Measurements from ENCODE around the gene ZFP69.

Gene ZFP69

GRCh38 chr1:40508375-40509341 lies 31.6 kb downstream of the ZFP69 start, which contains the start of gene EXO5:
TSS of gene EXO5 (plus strand) at chr1:40508767. CDS start at chr1:40514545, 5,778 bp downstream.
- peaks cover 31% of the 10 kb centered on the region for H3K36me3 ChIP-seq (ENCODE audit: insufficient read depth, low read length)
- H3K27ac ChIP-seq (ENCODE audit: low read depth, low read length), result peak within 1 kb of the TSS; percentile 32; the same call in 1 of the 2 replicates
- H2AFZ ChIP-seq (ENCODE audit: low read length, unreplicated experiment), result peak within 1 kb of the TSS; percentile 72
- peaks cover 20% of the 10 kb centered on the region for H3K79me2 ChIP-seq (ENCODE audit: control insufficient read depth, insufficient read depth, low read length, unreplicated experiment)
- H3K4me1 ChIP-seq (ENCODE audit: control insufficient read depth, insufficient read depth, low read length, unreplicated experiment), result peaks cover 6% of the 10 kb centered on the region
- H3K4me3 ChIP-seq (ENCODE audit: low read depth, low read length), result peak within 1 kb of the TSS; percentile 86
- no peaks in the 10 kb centered on the region for H3K27me3 ChIP-seq (ENCODE audit: insufficient read depth, low read length)

- H3K79me2 ChIP-seq (ENCODE audit: control insufficient read depth, insufficient read depth, low read length, unreplicated experiment), result no peaks in the 10 kb centered on the region
- peaks cover 27% of the 10 kb centered on the region for H3K36me3 ChIP-seq (ENCODE audit: insufficient read depth, low read length)
- H3K27ac ChIP-seq (ENCODE audit: low read depth, low read length), result no peak overlapping the region
- no peak overlapping the region for H3K4me3 ChIP-seq (ENCODE audit: low read depth, low read length)
- no peaks in the 10 kb centered on the region for H3K4me1 ChIP-seq (ENCODE audit: control insufficient read depth, insufficient read depth, low read length, unreplicated experiment)
- H3K27me3 ChIP-seq (ENCODE audit: insufficient read depth, low read length), result no peaks in the 10 kb centered on the region
- H2AFZ ChIP-seq (ENCODE audit: low read length, unreplicated experiment), result no peak overlapping the region
Observed at GRCh38 chr1:40519517-40519916, 42.4 kb downstream of the ZFP69 start.

DNA sequence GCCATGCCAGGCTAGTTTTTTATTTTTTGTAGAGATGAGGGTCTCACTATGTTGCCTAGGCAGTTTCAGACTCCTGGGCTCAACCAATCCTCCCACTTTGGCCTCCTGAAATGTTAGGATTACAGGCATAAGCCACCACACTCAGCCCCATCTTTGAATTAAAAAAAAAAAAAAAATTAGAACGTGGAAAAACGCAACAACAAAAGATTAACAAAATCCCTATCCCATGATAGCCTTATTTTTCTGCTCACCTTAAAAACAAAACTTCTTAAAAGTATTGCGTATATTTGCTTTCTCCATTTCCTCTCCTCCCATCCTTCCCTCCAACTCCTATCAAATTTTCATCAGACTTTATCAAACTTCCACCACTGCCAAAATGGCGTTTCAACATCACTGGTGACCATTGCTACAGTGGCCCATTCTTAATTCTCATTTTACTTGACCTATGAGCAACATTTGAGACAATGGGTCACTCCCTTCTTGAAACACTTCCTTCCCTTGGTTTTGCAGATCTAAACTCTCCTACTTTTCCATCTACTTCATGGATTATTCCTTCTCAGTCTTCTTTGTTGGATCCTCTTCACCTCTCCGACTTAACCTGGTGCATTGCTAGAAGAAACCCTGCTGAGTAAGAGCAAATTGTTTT lies 53.8 kb downstream of the ZFP69 start:
- H3K4me3 ChIP-seq (ENCODE audit: low read depth, low read length), result peak overlapping the region; percentile 82
- H3K27ac ChIP-seq (ENCODE audit: low read depth, low read length), result peak overlapping the region; percentile 88
- no peaks in the 10 kb centered on the region for H3K79me2 ChIP-seq (ENCODE audit: control insufficient read depth, insufficient read depth, low read length, unreplicated experiment)
- peaks cover 3% of the 10 kb centered on the region; the same call in 1 of the 2 replicates for H3K36me3 ChIP-seq (ENCODE audit: insufficient read depth, low read length)
- no peaks in the 10 kb centered on the region for H3K27me3 ChIP-seq (ENCODE audit: insufficient read depth, low read length)
- H3K4me1 ChIP-seq (ENCODE audit: control insufficient read depth, insufficient read depth, low read length, unreplicated experiment), result no peaks in the 10 kb centered on the region
- H2AFZ ChIP-seq (ENCODE audit: low read length, unreplicated experiment), result peak overlapping the region; percentile 100

DNA sequence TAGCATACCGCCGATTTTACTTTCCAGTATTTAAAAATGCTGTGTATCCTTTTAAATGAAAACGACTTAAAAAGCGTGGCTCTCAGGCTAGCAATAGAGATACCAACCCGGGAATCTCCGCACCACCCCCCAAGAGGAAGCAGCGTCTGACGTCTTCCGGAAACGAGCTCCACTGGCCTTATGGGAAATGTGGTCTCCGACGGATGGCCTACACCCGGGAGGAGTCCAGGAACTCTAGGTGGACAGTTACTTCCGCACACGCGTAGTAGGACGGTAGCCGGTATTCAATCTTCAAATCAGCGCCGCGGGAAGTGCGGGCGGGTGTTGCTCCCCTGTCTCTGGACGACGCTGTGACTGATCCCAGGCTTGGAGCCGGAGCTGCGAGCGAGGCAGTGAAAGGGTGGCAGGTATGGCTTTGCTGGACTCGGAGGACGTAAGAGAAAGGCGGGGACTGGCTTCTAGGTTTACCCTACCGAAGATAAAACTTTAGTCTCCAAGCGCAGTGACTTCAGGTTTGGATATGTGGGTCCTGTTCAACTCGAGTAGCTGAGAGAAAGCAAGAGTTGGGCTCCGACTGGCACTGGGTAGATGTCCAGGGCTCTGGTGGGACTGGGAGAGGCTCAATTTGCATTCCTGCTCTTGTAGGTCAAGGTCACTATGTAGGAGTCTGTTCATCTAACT lies 54.4 kb downstream of the ZFP69 start, which contains the start of gene ZNF684:
Gene ZNF684 (plus strand): TSS at position 257 of the 681 bp plus-strand sequence. CDS start 1,530 bp downstream, outside the sequence.
- Histone ChIP-seq H3K79me2 (ENCODE audit: control insufficient read depth, insufficient read depth, low read length, unreplicated experiment) (no peaks in the 10 kb centered on the region), H3K36me3 (ENCODE audit: insufficient read depth, low read length) (peaks cover 3% of the 10 kb centered on the region; the same call in 1 of the 2 replicates), H2AFZ (ENCODE audit: low read length, unreplicated experiment) (peak within 1 kb of the TSS; percentile 100), H3K4me3 (ENCODE audit: low read depth, low read length) (peak within 1 kb of the TSS; percentile 82), H3K27ac (ENCODE audit: low read depth, low read length) (peak within 1 kb of the TSS; percentile 88), H3K4me1 (ENCODE audit: control insufficient read depth, insufficient read depth, low read length, unreplicated experiment) (no peaks in the 10 kb centered on the region), H3K27me3 (ENCODE audit: insufficient read depth, low read length) (no peaks in the 10 kb centered on the region)

DNA sequence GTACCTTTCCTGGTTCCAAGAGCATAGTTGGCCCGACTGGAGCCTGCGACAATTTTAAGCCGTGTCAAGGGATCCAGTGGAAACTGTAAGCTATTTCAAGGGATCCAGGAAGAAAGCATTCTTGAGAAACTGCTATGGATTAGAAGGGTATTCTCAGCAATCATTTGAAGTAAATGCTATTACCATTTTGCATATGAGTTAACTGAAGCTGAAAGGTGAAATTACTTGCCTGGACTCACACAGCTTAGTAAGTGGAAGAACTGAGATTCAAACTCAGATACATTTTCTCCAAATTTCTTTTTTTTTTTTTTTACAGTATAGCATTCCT lies 54.9 kb downstream of the ZFP69 start:
- Histone ChIP-seq H3K4me1 (ENCODE audit: control insufficient read depth, insufficient read depth, low read length, unreplicated experiment) (no peaks in the 10 kb centered on the region), H3K4me3 (ENCODE audit: low read depth, low read length) (peak overlapping the region; percentile 82), H3K36me3 (ENCODE audit: insufficient read depth, low read length) (peaks cover 3% of the 10 kb centered on the region; the same call in 1 of the 2 replicates), H3K27ac (ENCODE audit: low read depth, low read length) (peak overlapping the region; percentile 88), H3K27me3 (ENCODE audit: insufficient read depth, low read length) (no peaks in the 10 kb centered on the region), H2AFZ (ENCODE audit: low read length, unreplicated experiment) (peak overlapping the region; percentile 34), H3K79me2 (ENCODE audit: control insufficient read depth, insufficient read depth, low read length, unreplicated experiment) (no peaks in the 10 kb centered on the region)

- no peaks in the 10 kb centered on the region for H3K79me2 ChIP-seq (ENCODE audit: control insufficient read depth, insufficient read depth, low read length, unreplicated experiment)
- H3K4me3 ChIP-seq (ENCODE audit: low read depth, low read length), result peak overlapping the region; percentile 82
- H3K27ac ChIP-seq (ENCODE audit: low read depth, low read length), result no peak overlapping the region
- no peaks in the 10 kb centered on the region for H3K4me1 ChIP-seq (ENCODE audit: control insufficient read depth, insufficient read depth, low read length, unreplicated experiment)
- peaks cover 3% of the 10 kb centered on the region; the same call in 1 of the 2 replicates for H3K36me3 ChIP-seq (ENCODE audit: insufficient read depth, low read length)
- H3K27me3 ChIP-seq (ENCODE audit: insufficient read depth, low read length), result no peaks in the 10 kb centered on the region
- H2AFZ ChIP-seq (ENCODE audit: low read length, unreplicated experiment), result no peak overlapping the region
Observed at GRCh38 chr1:40532844-40533424, 55.8 kb downstream of the ZFP69 start.

- peaks cover 3% of the 10 kb centered on the region; the same call in 1 of the 2 replicates for H3K36me3 ChIP-seq (ENCODE audit: insufficient read depth, low read length)
- no peak overlapping the region for H2AFZ ChIP-seq (ENCODE audit: low read length, unreplicated experiment)
- H3K4me1 ChIP-seq (ENCODE audit: control insufficient read depth, insufficient read depth, low read length, unreplicated experiment), result no peaks in the 10 kb centered on the region
- H3K4me3 ChIP-seq (ENCODE audit: low read depth, low read length), result no peak overlapping the region
- H3K79me2 ChIP-seq (ENCODE audit: control insufficient read depth, insufficient read depth, low read length, unreplicated experiment), result no peaks in the 10 kb centered on the region
- H3K27ac ChIP-seq (ENCODE audit: low read depth, low read length), result no peak overlapping the region
- H3K27me3 ChIP-seq (ENCODE audit: insufficient read depth, low read length), result no peaks in the 10 kb centered on the region
Observed at GRCh38 chr1:40534589-40534988, 57.5 kb downstream of the ZFP69 start.

DNA sequence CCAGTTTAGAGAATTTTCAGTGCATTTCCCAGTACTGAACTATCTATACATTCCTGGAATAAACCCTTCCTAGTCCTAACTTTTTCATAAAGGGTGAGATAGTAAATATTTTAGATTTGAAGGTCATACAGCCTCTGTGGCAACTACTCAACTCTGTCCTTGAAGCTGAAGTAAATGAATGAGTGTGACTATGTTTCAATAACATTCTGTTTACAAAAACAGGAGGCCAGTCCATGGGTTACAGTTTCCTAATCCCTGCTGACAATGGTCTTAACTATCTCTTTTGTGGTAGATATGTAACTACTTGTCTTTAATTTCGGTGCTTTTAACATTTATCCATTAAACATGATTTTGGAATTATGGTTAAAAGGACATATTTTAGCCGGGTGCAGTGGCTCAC lies 58.6 kb downstream of the ZFP69 start:
- Histone ChIP-seq H3K4me1 (ENCODE audit: control insufficient read depth, insufficient read depth, low read length, unreplicated experiment) (no peaks in the 10 kb centered on the region), H3K79me2 (ENCODE audit: control insufficient read depth, insufficient read depth, low read length, unreplicated experiment) (no peaks in the 10 kb centered on the region), H2AFZ (ENCODE audit: low read length, unreplicated experiment) (no peak overlapping the region), H3K27me3 (ENCODE audit: insufficient read depth, low read length) (no peaks in the 10 kb centered on the region), H3K27ac (ENCODE audit: low read depth, low read length) (no peak overlapping the region), H3K36me3 (ENCODE audit: insufficient read depth, low read length) (peaks cover 3% of the 10 kb centered on the region; the same call in 1 of the 2 replicates), H3K4me3 (ENCODE audit: low read depth, low read length) (no peak overlapping the region)

DNA sequence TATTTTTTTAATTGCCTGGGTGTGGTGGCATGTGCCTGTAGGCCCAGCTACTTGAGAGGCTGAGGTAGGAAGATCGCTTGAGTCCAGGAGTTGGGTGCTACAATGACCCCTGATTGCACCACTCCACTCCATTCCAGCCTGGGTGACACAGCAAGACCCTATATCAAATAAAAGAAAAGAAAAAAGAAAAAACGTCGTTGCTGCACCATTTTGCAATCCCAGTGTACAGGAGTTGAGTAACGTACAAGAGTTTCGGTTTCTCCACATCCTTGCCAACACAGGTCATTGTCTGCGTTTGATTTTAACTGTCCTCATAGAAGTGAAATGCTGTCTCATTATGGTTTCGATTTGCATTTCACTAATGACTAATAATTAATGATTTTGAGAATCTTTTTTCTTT lies 62.2 kb downstream of the ZFP69 start:
- Histone ChIP-seq H3K27ac (ENCODE audit: low read depth, low read length) (no peak overlapping the region), H3K4me1 (ENCODE audit: control insufficient read depth, insufficient read depth, low read length, unreplicated experiment) (no peaks in the 10 kb centered on the region), H3K79me2 (ENCODE audit: control insufficient read depth, insufficient read depth, low read length, unreplicated experiment) (no peaks in the 10 kb centered on the region), H3K36me3 (ENCODE audit: insufficient read depth, low read length) (peaks cover 20% of the 10 kb centered on the region), H2AFZ (ENCODE audit: low read length, unreplicated experiment) (no peak overlapping the region), H3K4me3 (ENCODE audit: low read depth, low read length) (no peak overlapping the region), H3K27me3 (ENCODE audit: insufficient read depth, low read length) (no peaks in the 10 kb centered on the region)
